Middle frontal gyrus (tissue), 1 donor: ENCODE results near the gene ADGRB3.
"Not testable (repeated sequence)": the region's sequence is repeated elsewhere in the genome, so short reads cannot be mapped to it uniquely, and the experiment has no call there.

Source experiments
- DNase-seq: peaks from one replicate; pipeline ENCODE4 v3.0.0-alpha.2; 2015; ENCODE audit warnings: low spot score; ENCODE audit errors: extremely low spot score

Gene ADGRB3

DNA sequence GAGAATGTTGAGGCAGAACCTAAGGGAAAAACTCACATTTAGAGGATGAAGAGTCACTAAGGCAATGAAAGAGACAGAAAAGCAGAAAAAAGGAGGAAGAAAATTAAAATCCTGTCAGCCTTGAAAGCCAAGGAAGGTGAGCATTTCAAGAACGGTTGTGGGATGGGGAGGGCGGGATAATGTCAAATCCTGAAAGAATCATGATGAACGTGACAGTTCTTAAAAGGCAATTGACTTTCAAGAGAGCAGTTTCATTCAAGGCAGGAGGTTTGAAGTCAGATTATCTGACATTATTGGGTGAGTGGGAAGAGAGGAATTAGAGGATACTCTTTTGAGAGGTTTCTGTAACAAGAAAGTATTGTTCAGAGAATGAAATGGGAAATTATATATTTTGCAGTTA, 284.5 kb downstream of the ADGRB3 start:
- no peak for DNase-seq

DNA sequence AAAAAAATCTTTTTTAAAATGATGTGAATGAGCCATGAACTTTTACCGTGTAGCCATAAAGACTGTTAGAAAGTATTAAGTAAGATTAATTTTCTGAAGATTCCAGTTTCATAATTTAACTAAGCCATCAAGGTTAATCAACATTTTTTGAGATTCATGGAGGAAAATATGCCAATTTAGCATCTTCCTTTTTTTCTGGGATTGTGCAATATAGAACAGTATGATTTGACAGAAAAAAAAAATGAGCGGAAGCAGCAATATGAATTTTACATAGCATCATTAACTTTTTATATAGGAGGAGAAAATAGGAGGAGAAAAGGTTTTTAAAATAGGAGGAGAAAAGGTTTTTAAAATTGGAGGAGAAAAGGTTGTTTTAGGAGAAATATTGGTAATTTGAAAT, 306.3 kb downstream of the ADGRB3 start:
- no peak for DNase-seq

DNA sequence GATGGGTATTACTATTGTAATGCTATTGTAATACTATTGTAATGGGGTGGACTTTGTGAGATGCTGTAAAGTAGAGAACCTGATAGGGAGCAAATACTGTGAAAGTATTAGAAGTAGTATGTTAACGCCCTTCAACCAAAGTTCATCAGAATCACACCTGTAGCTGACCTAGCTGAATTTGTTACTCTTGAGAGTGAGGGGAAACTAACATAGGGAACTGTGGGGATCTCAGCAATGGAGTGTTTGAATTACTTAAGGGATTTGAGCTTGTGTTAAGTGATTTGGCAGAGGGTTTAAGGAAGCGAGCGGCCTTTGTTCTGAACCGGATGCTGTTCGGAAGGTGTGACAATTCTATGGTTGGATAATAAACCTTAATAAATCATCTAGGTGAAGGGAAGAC, 312.6 kb downstream of the ADGRB3 start:
- no peak for DNase-seq

DNA sequence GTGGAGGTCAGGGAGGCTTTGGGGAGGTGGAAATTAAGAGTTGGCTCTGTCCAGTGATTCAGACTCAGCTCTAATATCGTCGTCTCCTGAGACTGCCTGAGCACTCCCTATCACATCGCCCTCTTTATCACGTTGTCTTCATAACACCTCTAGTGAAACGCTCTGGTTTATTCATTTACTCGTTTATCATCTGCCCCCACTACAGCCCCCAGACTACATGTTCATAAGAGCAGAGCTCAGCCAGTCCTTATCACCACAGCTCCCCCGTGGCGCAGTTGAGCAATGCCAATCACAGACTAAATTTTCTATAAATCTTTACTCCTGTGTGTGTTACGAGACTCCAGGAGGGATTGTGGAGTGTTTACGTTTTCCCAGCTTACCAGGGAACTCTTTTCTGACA, 316.2 kb downstream of the ADGRB3 start:
- no peak for DNase-seq

DNA sequence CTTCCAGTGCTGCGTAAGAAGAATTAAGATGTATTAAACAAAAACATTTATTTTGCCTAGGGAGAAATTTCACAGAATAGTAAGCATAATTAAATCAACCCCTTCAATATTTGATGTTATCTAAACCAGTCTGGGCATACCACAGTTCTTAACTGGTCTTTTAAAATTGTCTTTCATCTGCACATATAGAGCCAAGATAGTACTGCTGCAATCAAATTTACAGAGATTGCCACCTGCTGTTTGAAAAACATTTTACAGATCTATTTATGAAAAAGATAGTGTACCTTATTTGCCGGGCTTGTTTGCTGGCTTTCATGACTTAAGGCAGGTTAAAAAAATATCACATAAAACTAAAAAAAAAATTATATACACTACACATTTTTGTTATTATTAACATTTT, 323.2 kb downstream of the ADGRB3 start:
- no peak for DNase-seq

DNA sequence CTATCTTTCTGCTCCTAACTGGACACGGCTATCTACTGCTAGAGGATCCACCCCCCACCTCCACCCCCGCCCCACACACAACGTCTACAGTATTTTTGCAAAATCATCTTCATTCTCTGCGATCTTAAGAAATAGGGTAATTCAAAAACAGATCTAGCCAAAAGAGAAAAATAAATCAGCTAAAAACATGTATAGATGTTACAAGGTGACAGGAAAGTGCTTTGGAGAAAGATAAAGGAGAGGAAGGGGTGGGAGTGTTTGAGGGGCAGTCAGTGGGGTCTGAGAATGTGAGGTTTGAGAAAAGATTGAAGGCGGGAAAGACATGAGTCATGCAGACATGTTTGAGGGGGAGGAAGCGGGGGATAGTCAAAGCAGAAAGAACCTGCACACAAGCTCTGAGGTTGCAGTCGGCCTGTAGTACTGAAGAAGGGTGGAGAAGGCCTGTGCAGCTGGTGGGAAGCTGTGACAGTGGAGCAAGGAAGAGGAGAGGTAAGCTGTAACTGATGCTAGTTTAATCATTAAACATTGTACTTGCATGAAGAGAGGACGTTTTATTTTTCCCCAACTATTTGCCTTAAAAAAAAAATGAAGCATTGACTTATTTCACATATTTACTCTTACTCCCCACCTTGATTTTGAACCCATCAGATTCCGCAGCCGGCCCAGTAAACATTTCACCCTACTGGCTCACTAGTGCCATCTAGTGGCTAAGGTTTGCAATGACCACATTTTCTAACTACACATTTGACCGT, 332.6 kb downstream of the ADGRB3 start:
- DNase-seq, result peak; percentile 38

DNA sequence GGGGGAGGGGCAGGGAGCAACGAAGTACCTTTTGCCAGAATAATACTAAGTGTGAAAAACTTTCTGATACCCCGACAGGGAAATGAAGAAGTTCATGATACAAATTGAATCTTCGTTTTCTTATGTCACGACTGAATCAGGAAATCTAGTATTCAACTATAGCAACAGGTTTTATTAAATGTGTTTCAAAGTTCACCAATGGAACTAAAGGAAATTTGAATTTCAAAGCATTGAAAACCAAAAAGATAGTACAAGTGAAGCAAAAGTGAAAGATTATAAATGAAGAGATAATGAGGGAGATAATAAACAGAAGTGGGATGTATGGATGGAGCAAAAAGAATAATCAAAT, 333.2 kb downstream of the ADGRB3 start:
- DNase-seq, result no peak

DNA sequence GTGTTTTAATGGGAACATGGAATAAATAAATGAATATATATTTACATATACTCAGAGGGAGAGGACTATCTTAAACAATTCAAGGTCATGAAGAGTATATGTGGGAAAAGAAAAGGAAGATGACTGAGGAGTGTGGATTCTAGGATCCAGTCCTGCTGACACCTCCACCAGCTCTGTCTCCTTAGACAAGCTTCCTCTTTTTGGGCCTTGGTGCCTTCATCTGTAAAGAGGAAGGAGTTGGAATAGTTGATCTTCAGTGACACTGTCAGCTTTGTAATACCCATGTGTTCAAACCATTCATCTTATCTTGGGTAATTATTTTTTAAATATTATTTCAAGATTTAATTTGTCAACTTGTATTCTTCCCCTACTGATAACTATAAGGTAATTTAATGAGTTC, 338.0 kb downstream of the ADGRB3 start:
- no peak for DNase-seq

DNA sequence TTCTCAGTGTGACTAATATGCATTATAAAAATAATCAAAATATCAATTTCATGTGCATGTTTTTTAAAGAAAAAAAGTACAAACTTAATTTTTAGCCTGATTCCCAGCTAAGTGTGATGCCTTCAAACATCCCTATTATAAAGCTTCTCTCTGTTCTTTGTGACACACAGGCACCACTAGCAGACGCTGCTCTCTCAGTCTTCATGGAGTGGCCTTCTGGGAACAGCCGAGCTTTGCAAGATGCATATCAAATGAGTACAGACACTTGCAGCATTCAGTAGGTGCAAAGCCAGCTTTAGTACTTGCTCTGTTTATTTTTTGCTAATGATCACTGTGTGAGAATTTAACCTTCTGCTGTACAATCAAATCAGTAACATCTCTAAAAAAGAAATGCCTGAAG, 340.0 kb downstream of the ADGRB3 start:
- peak; percentile 59 for DNase-seq

DNA sequence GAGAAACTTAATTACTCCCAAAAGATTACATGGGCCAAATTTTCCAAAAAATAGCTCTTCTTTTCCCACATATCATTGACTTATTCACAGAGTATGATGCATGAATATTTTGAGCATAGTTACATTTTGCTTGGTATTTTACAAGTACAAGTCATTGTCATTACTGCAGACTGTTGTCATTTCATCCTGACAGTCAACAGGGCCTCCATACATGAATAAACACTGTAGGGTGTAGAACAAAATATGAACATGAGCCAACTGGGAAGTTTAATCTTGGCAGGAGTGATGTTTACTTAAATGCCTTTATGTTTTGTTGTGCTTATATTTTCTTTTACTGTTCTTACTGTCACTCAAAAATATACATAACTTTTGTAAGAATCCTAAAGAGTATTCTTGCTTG, 340.7 kb downstream of the ADGRB3 start:
- no peak for DNase-seq

DNA sequence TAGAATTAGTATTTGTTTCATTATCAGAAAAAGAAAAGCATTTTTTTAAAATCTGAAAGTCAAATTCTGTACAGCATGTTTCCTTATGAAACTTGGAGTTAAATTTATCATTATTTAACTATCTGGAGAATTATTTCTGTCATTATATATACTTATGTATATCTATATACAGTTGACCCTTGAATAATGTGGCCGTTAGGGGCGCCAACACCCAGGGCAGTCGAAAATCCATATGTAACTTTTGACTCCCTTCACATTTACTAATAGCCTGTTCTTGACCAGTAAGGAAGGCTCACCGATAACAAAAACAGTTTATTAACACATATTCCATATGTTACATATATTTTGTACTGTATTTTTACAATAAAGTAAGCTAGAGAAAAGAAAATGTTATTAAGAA, 341.2 kb downstream of the ADGRB3 start:
- DNase-seq, result no peak

DNA sequence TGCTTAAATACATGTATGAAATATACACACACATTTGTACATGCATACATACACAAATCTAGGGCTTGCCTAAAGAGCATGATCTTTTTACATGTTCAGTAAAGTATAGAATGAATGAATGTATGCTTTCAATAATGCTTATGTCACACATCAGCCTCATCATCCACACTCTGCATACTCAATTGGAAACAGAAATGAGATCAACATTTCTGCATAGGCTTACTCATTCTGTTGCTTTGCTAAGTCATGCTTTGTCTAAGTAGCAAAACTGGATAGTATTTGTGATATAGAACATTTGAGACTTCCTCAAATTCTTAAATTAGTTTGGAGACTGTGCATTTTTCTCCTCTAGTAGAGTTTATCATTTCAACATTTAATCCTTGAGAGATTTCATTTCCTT, 343.3 kb downstream of the ADGRB3 start:
- DNase-seq, result no peak

DNA sequence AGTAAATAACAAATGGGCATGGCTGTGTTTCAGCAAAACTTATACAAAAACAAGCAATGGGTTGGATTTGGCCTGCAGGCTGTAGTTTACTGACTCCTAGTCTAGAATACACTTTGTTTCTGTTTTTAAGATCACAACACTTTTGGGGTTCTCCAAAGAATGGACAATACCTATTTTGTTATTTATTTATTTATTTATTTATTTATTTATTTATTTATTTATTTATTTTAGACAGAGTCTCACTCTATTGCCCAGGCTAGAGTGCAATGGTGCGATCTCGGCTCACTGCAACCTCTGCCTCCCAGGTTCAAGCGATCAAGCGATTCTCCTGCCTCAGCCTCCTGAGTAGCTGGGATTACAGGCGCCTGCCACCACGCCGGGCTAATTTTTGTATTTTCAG, 346.6 kb downstream of the ADGRB3 start:
- not testable (repeated sequence) for DNase-seq

DNA sequence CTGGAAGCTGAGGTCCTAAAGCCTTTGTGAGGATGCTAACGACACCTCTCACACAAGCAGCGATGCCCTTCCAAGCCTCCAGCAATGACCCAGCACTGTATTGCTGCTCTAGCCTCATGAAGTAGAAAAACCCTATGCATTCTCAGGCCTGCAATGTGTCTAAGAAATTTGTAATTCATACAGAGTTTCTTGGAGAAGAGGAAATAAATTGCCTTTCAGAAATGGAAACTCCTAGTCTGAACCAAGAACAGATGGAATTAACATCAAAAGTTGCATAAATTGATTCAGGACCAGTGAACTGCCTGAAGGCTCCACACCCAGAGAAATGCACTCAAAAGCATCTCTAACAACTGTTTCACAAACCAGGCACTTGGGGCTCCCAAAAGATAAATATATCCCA, 353.6 kb downstream of the ADGRB3 start:
- no peak for DNase-seq

DNA sequence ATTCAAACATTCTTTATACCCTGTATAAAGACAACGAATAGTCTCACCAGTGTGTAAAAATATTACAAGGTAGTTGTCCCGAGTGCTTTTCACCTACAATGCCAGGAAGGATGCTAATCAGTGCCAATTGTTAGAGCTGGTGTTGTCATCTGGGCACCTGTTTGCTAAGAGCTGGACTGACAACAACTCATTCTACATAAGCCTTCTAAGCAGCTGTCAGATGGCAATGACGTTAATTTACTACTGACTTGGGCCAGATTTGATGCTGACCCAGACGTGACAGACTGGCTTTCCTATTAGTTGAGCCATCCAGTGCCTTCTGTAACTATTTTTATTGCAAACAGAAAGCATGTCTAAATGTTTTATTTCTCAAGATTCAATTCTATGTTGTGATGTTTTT, 355.2 kb downstream of the ADGRB3 start:
- DNase-seq, result no peak

DNA sequence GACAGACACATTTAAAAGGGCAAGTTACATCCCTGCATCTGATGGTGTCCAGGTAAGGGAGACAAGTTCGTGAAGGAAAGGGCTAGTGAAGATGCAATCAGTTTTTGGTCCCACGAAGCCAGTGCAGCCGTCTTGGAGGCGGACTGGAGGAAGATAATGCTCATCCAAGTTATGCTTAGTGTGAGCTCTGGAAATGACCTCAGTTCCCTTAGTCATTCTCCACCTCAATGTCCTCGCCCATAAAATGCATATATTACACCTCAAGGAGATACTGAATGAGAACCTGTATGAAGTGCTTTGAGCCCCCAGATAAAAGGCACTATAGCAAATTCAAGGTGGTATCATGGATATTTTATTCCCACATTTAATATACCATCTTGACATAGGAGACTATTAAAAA, 358.8 kb downstream of the ADGRB3 start:
- no peak for DNase-seq

DNA sequence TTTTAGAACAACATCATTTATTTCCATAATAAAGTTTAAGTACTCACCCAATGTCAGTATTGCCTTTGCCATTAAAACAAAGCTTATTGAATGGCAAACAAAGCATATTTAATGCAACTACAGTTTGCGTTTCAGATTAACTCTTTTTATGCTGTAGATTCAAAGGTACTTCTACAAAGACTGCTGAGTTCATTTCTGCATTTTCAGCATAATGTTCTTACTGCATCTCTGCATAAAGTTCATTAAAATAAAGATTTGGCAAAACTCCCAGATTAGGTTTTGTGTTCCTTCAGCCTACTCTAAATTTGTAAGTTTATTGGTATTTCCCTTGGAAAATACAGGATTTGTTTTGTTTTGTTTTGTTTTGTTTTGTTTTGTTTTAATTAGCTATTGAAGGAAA, 359.4 kb downstream of the ADGRB3 start:
- no peak for DNase-seq

DNA sequence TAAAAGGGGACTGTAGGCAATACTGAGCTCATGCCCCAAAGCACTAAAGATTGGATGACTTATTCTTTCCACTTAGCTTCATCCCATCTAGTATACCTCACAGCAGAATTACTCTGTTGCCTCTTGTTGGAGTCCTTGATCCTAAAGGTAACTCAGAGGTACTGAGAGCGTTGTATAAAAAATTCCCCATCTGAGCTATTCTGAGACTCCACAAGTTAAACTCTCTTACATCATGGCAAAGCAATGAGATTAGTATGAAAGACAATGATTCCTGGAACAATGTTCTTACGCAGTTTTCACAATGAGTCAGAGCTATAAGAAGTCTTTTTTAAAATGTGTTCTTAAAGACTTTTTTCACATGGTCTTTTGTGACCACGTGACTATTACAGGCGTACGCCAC, 370.1 kb downstream of the ADGRB3 start:
- DNase-seq, result no peak

DNA sequence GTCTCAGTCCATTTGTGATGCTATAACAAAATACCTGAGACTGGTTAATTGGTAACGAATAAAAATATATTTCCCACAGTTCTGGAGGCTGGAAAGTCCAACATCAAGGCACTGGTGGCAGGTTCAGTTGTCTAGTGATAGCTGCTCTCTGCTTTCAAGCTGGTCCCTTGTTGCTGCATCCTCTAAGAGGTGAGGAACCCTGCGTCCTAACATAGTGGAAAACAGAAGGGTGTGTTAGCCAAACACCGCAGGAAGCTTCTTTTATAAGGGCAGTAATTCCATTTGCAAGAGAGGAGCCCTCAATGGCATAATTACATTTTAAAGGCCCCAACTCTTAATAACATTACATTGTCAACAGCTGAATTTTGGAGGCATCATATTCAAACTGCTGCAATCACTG, 372.7 kb downstream of the ADGRB3 start:
- DNase-seq, result no peak

DNA sequence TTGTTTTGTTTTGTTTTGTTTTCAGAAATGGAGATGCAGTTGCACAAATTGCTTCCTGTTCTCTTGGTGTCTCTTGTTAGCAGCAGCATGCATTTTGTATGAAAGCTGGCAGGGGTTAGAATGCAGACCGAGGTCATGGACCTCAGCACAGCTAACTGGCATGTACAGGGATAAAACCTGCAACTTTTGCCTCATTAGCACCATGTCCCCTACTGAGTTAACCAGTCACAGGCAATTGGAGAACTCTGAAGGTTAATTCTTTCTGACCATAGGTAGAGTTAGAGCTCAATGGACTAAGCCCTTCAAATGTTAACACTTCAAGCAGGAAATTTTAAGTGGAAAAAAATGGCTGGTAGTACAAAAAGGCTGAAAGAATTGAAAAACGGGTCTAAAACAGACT, 377.1 kb downstream of the ADGRB3 start:
- DNase-seq, result no peak

DNA sequence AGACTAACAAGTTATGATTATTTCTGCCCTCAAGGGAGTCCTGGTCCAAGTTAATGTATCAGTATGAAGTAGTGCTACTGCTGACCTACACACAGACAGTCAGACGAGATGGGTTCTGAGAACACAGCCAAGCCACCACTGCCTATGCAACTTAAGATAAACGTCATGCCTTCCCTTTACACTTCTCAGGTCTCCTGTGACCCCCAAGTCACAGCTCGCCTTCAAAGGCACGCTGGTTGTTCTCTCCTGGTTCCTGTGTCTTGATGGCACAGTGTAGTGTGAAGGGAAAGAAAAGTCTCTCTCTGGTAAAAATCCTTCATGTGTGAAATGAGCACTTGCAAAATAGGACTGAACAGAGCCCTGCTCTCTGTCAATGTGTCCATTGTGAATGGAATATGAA, 377.8 kb downstream of the ADGRB3 start:
- no peak for DNase-seq

DNA sequence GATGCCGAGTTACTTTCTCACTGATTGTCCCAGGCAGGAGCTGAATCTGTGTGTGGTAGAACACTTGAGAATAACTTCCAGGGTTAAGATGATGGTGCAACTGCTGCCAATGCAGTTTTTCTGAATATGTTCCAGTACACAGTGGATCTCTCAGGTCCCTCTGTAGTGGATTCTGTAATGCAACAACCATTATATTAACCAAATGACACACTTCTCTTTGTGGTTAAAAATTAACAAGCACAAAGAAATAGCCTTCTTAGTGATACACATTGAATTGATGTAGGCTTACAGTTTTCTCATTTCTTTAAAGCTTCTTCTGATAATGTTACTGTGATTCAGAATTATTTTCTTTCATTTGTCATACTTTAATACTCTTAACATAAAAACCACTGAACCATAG, 383.8 kb downstream of the ADGRB3 start:
- no peak for DNase-seq

DNA sequence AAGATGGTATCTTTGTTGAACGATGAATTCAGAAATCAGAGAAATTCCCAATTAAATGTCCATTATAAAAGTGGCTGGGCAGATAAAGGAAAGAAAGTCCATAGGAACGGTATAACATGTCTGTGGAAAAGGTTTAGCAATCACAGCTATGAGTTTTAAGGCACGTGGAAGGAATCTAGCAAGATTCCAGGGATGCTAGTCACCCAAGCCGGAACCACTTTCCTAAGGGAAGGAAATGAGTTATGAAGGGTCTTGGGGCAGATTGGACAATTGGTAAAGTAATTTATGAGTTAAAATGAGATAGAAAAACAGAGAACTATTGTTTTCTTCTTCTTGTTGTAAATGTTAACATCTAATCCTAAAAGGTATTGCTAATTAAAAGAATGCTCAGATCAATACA, 384.8 kb downstream of the ADGRB3 start:
- DNase-seq, result no peak

DNA sequence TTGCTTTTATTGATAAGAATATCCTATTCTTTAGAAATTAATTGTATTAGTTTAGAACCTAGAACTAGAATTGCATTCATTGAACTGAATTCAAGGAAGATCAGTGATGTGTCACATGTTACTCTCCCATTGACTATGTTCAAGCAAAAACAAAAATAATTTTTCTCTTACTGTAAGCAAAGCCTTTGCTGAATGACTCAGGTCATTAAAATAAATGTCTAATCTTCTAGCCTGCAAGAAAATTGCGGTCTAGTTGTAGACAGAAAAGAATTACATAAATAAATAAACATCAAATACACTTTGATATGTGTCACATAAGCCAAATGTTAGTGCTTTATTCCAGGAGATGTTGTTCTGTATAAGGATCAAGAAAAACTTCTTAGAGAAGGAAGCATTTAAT, 387.9 kb downstream of the ADGRB3 start:
- no peak for DNase-seq
